Nephron progenitor cell (in vitro differentiated cells): Measurements from ENCODE around the gene KIRREL3.

Experiments used
- DNase-seq: peaks from one replicate; pipeline ENCODE4 v3.0.0; 2021
- H3K27ac Mint-ChIP-seq: 2 replicates; pipeline ENCODE4 v1.8.0; 2021; ENCODE audit warnings: mild to moderate bottlenecking, moderate library complexity, mixed read lengths
- H3K27me3 Mint-ChIP-seq: 2 replicates; pipeline ENCODE4 v1.8.0; 2021; ENCODE audit warnings: mild to moderate bottlenecking, low read depth, mixed read lengths; ENCODE audit not compliant: poor library complexity
- H3K36me3 Mint-ChIP-seq: 2 replicates; pipeline ENCODE4 v1.8.0; 2021; ENCODE audit warnings: low read depth, mixed read lengths
- H3K4me1 Mint-ChIP-seq: 2 replicates; pipeline ENCODE4 v1.8.0; 2021; ENCODE audit warnings: mixed read lengths
- H3K4me3 Mint-ChIP-seq: 2 replicates; pipeline ENCODE4 v1.8.0; 2021; ENCODE audit warnings: mild to moderate bottlenecking, moderate library complexity, mixed read lengths
- H3K9me3 Mint-ChIP-seq: 2 replicates; pipeline ENCODE4 v1.8.0; 2021; ENCODE audit warnings: mild to moderate bottlenecking, moderate library complexity, mixed read lengths
- CTCF ChIP-seq: fragments of 200-600 bp; sonication (generic); IDR thresholded peaks from 2 replicates; pipeline ENCODE4 v1.5.0; 2021; ENCODE audit warnings: antibody characterized with exemption

KIRREL3 gene

DNA sequence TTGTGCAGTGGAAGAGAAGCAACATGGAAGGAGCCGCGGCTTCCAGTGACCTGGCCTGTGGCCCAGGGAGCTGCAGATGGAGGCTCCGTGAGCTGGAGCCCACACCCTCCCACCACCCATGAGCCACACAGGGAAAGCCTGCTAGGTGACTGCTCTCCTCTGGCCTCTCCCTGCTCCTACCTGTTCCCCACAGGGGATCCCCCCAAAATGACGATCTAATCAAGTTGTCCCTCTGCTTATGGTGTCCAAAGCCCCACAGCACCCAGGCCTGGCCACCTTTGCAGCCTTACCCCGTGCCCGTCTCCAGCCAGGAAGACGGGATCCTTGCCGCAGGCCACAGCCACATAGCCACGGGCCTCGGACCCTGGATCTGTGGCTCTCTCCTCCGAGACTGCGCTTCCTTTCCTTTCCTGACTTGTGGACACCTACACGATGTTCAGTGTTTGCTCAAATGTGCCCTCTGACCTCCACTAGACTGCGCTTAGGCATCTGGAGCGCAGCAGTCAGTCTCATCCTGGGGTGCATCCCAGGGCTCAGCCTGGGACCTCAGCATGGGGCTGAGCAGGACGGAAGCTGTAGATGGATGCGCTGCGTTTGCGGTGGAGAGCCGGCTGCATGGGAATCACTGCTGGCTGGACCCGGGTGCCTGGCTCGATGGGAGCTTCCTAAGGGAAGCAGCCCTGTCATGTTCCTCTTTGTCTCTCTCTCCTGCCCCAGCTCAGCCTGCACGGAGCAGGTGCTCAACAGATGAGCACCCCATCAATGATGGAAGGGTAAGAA is 511.8 kb downstream of the KIRREL3 start:
- peaks cover 6% of the 10 kb centered on the region for H3K27me3 Mint-ChIP-seq
- no peak for DNase-seq
- TF ChIP-seq CTCF, result no peak
- H3K27ac Mint-ChIP-seq, result no peak overlapping the region
- no peaks in the 10 kb centered on the region for H3K9me3 Mint-ChIP-seq
- no peaks in the 10 kb centered on the region for H3K36me3 Mint-ChIP-seq
- H3K4me3 Mint-ChIP-seq, result no peak overlapping the region
- peaks cover 71% of the 10 kb centered on the region for H3K4me1 Mint-ChIP-seq

- H3K4me1 Mint-ChIP-seq, result peaks cover 76% of the 10 kb centered on the region
- H3K36me3 Mint-ChIP-seq, result no peaks in the 10 kb centered on the region
- H3K4me3 Mint-ChIP-seq, result no peak overlapping the region
- H3K27ac Mint-ChIP-seq, result no peak overlapping the region
- TF ChIP-seq CTCF, result no peak
- DNase-seq, result no peak
- H3K27me3 Mint-ChIP-seq, result peaks cover 6% of the 10 kb centered on the region
- no peaks in the 10 kb centered on the region for H3K9me3 Mint-ChIP-seq
Observed at GRCh38 chr11:126487711-126488110, 512.9 kb downstream of the KIRREL3 start.

DNA sequence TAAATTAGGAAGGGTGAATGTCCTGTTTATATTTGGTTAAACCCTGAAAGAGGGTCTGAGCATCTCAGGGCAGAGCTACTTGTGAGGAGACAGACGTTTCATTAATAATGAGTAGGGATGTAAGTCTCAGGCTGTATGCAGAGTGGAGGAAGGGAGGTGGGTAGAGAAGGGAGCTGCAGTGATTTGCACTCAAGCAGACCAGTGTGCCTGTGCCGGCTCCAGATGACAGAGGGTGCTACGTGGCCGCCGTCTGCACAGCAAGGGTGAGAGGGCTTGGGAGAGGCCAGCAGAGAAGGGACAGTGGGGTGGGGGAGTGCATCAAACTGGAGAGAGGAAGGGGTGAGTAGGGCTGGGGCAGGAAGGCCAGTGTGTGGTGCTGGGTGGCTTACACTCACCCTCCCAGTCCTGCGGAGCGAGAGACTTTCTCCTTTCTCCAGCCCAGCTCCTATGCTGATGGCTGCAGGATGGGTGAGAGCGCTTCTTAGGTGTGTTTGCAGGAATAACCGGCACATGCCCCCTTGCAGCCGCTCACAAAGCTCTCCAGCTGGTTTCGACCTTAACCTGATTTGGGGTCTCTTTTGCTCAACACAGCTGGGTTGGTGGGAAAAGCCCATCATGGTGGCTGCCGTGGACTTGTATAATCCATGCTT is 514.5 kb downstream of the KIRREL3 start:
- Mint-ChIP-seq H3K4me1 (peaks cover 60% of the 10 kb centered on the region), H3K36me3 (no peaks in the 10 kb centered on the region), H3K9me3 (no peaks in the 10 kb centered on the region), H3K4me3 (no peak overlapping the region), H3K27me3 (peaks cover 6% of the 10 kb centered on the region), H3K27ac (no peak overlapping the region)
- no peak for TF ChIP-seq CTCF
- DNase-seq, result no peak

DNA sequence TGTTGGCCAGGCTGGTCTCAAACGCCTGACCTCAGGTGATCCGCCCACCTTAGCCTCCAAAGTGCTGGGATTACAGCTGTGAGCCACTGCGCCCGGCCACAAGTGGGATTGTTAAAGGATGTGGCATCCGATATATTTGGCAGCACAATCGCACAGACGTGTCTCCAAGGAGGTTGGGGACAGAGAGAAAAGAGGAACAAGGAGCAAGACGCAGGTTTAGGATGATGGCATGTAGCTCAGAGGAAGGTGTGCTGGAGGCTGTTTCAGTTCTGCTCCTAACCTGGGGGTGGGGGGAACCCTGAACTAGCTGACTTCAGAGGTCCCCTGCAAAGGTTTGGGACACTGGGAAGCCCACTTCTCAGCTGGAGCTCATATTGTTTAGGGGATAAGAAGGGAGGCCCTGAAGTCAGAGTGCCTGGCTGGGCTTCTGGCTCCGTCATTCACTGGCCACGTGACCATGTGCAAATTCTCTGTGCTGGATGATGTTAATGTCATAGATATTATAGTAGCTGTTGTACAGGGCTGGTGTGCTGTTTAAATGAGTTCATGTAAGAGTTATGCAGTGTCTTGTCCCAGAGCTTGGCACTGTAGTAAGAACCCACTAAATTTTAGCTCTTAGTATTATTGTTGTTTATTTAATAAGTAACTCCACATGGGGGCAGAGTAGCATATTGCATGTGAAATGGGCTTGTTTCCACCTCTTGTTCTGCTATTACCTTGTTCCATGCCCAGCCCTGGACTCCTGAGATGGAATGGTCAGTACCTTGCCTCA is 515.4 kb downstream of the KIRREL3 start:
- Mint-ChIP-seq H3K27me3 (peaks cover 6% of the 10 kb centered on the region), H3K36me3 (no peaks in the 10 kb centered on the region), H3K4me3 (no peak overlapping the region), H3K27ac (no peak overlapping the region), H3K4me1 (peaks cover 56% of the 10 kb centered on the region), H3K9me3 (no peaks in the 10 kb centered on the region)
- no peak for DNase-seq
- no peak for TF ChIP-seq CTCF

DNA sequence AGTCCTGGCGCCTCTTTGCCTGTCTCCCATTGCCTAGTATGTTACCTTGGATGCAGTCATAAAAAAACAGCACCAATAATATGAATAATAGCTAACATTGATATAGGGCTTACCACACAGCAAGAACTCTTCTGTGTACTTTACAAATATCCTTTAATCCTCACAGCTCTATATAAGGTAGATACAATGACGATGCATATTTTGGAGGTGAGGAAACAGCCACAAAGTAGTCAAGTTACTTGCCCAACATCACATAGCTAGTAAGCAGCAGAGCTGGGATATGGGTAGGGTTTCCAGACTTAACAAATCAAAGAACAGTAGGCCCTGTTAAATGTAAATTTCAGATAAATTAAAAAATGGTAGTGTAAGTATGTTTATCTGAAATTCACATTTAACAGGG is 516.3 kb downstream of the KIRREL3 start:
- no peak for DNase-seq
- TF ChIP-seq CTCF, result no peak
- Mint-ChIP-seq H3K27ac (no peak overlapping the region), H3K36me3 (no peaks in the 10 kb centered on the region), H3K9me3 (no peaks in the 10 kb centered on the region), H3K4me3 (no peak overlapping the region), H3K4me1 (peaks cover 55% of the 10 kb centered on the region), H3K27me3 (peaks cover 12% of the 10 kb centered on the region)
